DND-41 (cell line): ENCODE measurements around the gene RPP14.

ENCODE experiments used
- ATAC-seq: fragments of 200-7000 bp; cut with Tn5 transposase; 3 replicates; pipeline ENCODE4 v1.9.1; 2021; ENCODE audit warnings: low read depth; ENCODE audit not compliant: insufficient read depth
- DNase-seq: peaks from one replicate; pipeline ENCODE4 v3.0.0-alpha.2; 2020
- H2AFZ ChIP-seq: 2 replicates; pipeline ENCODE4 v1.6.0; 2012; ENCODE audit warnings: low read depth, low read length
- H3K27ac ChIP-seq: 2 replicates; pipeline ENCODE4 v1.5.1; 2012; ENCODE audit warnings: low read length, inconsistent platforms
- H3K27me3 ChIP-seq: fragments of 200-600 bp; sonication (generic); 2 replicates; pipeline ENCODE4 v1.6.0; 2012; ENCODE audit warnings: low read length, mild to moderate bottlenecking, inconsistent platforms; ENCODE audit not compliant: insufficient read depth, poor library complexity
- H3K36me3 ChIP-seq: 2 replicates; pipeline ENCODE4 v1.5.1; 2012; ENCODE audit warnings: low read length, inconsistent platforms; ENCODE audit not compliant: insufficient read depth
- H3K4me1 ChIP-seq: 2 replicates; pipeline ENCODE4 v1.5.1; 2012; ENCODE audit warnings: mild to moderate bottlenecking, low read length; ENCODE audit not compliant: insufficient read depth
- H3K4me2 ChIP-seq: 2 replicates; pipeline ENCODE4 v1.6.0; 2012; ENCODE audit warnings: mild to moderate bottlenecking, moderate library complexity, low read length, inconsistent platforms; ENCODE audit not compliant: insufficient read depth
- H3K4me3 ChIP-seq, 2 experiments: fragments of 200-600 bp in 1 of 2; shearing (Covaris generic) in 1 of 2; 2 replicates each; pipeline ENCODE4 v1.5.1; 2012 to 2016; ENCODE audit warnings: inconsistent platforms in 2 of 2, low read length in 2 of 2, mild to moderate bottlenecking in 2 of 2, low read depth in 1 of 2, moderate library complexity in 1 of 2
- H3K79me2 ChIP-seq: 2 replicates; pipeline ENCODE4 v1.6.0; 2012; ENCODE audit warnings: low read length, inconsistent platforms; ENCODE audit not compliant: insufficient read depth
- H3K9ac ChIP-seq: 2 replicates; pipeline ENCODE4 v1.6.0; 2012; ENCODE audit warnings: low read depth, mild to moderate bottlenecking, inconsistent platforms, low read length, moderate library complexity
- H3K9me3 ChIP-seq: 2 replicates; pipeline ENCODE4 v1.5.1; 2012; ENCODE audit warnings: low read length, moderate library complexity, mild to moderate bottlenecking, inconsistent platforms; ENCODE audit not compliant: insufficient read depth, severe bottlenecking
- H4K20me1 ChIP-seq: 2 replicates; pipeline ENCODE4 v1.6.0; 2012; ENCODE audit warnings: low read length; ENCODE audit not compliant: insufficient read depth
- CTCF ChIP-seq: IDR thresholded peaks from 2 replicates; pipeline ENCODE4 v1.5.1; 2012; ENCODE audit warnings: borderline replicate concordance, low read length, moderate library complexity, mild to moderate bottlenecking; ENCODE audit not compliant: poor library complexity, severe bottlenecking; ENCODE audit errors: extremely low read depth
- EZH2 ChIP-seq: IDR thresholded peaks from 3 replicates; pipeline ENCODE4 v1.6.1; 2012; ENCODE audit warnings: borderline replicate concordance, low read depth, mild to moderate bottlenecking, moderate library complexity, low read length, inconsistent platforms; ENCODE audit not compliant: severe bottlenecking

RPP14 gene

GRCh38 chr3:58291671-58292338 lies 14.2 kb upstream of the RPP14 start:
- H3K4me2 ChIP-seq: no peak overlapping the region
- no peaks in the 10 kb centered on the region for H3K9me3 ChIP-seq

DNA sequence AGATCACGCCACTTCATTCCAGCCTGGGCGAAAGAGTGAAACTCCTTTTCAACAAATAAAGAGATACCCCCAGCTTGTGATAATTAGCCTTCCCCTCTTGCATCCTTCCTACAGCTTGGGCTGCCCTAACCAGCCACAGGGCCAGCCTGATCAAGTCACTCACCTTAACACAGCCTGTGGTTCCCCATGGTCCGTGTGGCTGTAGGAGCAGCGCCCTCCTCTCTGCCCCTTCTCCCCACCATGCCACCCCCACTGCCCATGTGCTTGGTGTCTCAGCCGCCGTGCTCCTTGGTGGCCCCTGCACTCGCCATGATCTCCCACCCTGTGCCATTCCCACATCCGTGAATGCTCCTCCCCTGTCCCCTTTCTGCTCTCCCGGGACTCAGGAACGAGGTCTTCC lies 13.2 kb upstream of the RPP14 start:
- Histone ChIP-seq H3K27ac (no peak overlapping the region), H3K4me1 (no peaks in the 10 kb centered on the region), H3K9me3 (no peaks in the 10 kb centered on the region), H3K4me3 (no peak overlapping the region), H3K27me3 (peaks cover under 1% of the 10 kb centered on the region), H4K20me1 (no peaks in the 10 kb centered on the region), H3K9ac (no peak overlapping the region), H3K4me2 (no peak overlapping the region), H3K36me3 (no peaks in the 10 kb centered on the region; the same call in 1 of the 2 replicates), H2AFZ (no peak overlapping the region), H3K79me2 (no peaks in the 10 kb centered on the region)
- TF ChIP-seq CTCF: no peak
- TF ChIP-seq EZH2: no peak
- ATAC-seq (no peak), DNase-seq (no peak)

More at GRCh38 chr3:58291671-58292338, 14.2 kb upstream of the RPP14 start:
- no peaks in the 10 kb centered on the region for H3K27me3 ChIP-seq
- no peaks in the 10 kb centered on the region for H4K20me1 ChIP-seq
- no peak overlapping the region for H3K27ac ChIP-seq
- no peaks in the 10 kb centered on the region; the same call in 1 of the 2 replicates for H3K36me3 ChIP-seq
- TF ChIP-seq EZH2: no peak
- no peak for TF ChIP-seq CTCF
- H3K4me3 ChIP-seq: no peak overlapping the region
- DNase-seq: no peak
- no peaks in the 10 kb centered on the region for H3K4me1 ChIP-seq
- no peak for ATAC-seq
- no peak overlapping the region for H3K9ac ChIP-seq
- no peaks in the 10 kb centered on the region for H3K79me2 ChIP-seq
- no peak overlapping the region for H2AFZ ChIP-seq

DNA sequence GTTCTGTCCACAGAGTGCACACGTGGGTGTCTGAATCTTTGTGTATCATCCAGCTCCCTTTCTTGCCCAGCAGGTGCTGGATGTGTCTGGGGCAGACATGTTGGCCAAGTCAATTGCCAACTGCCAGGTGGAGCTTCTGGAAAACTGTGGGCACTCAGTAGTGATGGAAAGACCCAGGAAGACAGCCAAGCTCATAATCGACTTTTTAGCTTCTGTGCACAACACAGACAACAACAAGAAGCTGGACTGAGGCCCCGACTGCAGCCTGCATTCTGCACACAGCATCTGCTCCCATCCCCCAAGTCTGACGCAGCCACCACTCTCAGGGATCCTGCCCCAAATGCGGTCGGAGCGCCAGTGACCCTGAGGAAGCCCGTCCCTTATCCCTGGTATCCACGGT lies 12.5 kb upstream of the RPP14 start:
- no peak for DNase-seq
- H3K79me2 ChIP-seq: no peaks in the 10 kb centered on the region
- no peaks in the 10 kb centered on the region for H4K20me1 ChIP-seq
- no peaks in the 10 kb centered on the region for H3K36me3 ChIP-seq
- H2AFZ ChIP-seq: no peak overlapping the region
- H3K4me2 ChIP-seq: no peak overlapping the region
- no peak overlapping the region for H3K9ac ChIP-seq
- no peak overlapping the region for H3K4me3 ChIP-seq
- H3K4me1 ChIP-seq: no peaks in the 10 kb centered on the region
- no peak for TF ChIP-seq EZH2
- no peak for TF ChIP-seq CTCF
- no peak overlapping the region for H3K27ac ChIP-seq
- H3K9me3 ChIP-seq: no peaks in the 10 kb centered on the region
- H3K27me3 ChIP-seq: peaks cover 3% of the 10 kb centered on the region
- no peak for ATAC-seq
